HepG2 (cell line): ENCODE results near the gene PTCD1. TPM values are rescaled to one million over a fixed set of nuclear protein-coding genes. Genes with fewer than 3 reads are reported as not detected.

Source experiments
- FUBP1 ChIP-seq: sonication (generic); formaldehyde crosslinking; IDR thresholded peaks from 2 replicates; pipeline ENCODE4 v1.5.1; 2020; ENCODE audit warnings: missing genetic modification reagents, mild to moderate bottlenecking, borderline replicate concordance
- HMGXB3 ChIP-seq: sonication (generic); formaldehyde crosslinking; IDR thresholded peaks from 2 replicates; pipeline ENCODE4 v1.4.0; 2020; ENCODE audit warnings: missing genetic modification reagents, borderline replicate concordance
- NR0B2 ChIP-seq: sonication (generic); formaldehyde crosslinking; IDR thresholded peaks from 2 replicates; pipeline ENCODE4 v1.4.0; 2020; ENCODE audit warnings: mild to moderate bottlenecking, missing genetic modification reagents
- RARG ChIP-seq: sonication (generic); formaldehyde crosslinking; IDR thresholded peaks from 2 replicates; pipeline ENCODE4 v1.4.0; 2020; ENCODE audit warnings: low read depth, mild to moderate bottlenecking, missing genetic modification reagents
- REST ChIP-seq, 2 experiments: IDR thresholded peaks; 2 replicates each; pipeline ENCODE4 v1.6.1; 2011 to 2012; ENCODE audit warnings: low read length in 2 of 2, borderline replicate concordance in 1 of 2, low read depth in 1 of 2, mild to moderate bottlenecking in 1 of 2, moderate library complexity in 1 of 2
- SAP130 ChIP-seq: IDR thresholded peaks from 2 replicates; pipeline ENCODE4 v1.6.1; 2016; ENCODE audit warnings: low read depth
- SP4 ChIP-seq: sonication (generic); formaldehyde crosslinking; IDR thresholded peaks from 2 replicates; pipeline ENCODE4 v1.8.1; 2023; ENCODE audit warnings: mild to moderate bottlenecking, missing genetic modification reagents
- ZGPAT ChIP-seq: IDR thresholded peaks from 2 replicates; pipeline ENCODE4 v1.6.1; 2016; ENCODE audit warnings: mild to moderate bottlenecking
- ZMAT3 ChIP-seq: sonication (generic); formaldehyde crosslinking; conservative IDR thresholded peaks from 2 replicates; pipeline ENCODE4 v1.7.0; 2021; ENCODE audit warnings: missing genetic modification reagents
- ZNF362 ChIP-seq: sonication (generic); formaldehyde crosslinking; IDR thresholded peaks from 2 replicates; pipeline ENCODE4 v1.4.0; 2020; ENCODE audit warnings: missing genetic modification reagents, mild to moderate bottlenecking, borderline replicate concordance
- ZNF639 ChIP-seq: conservative IDR thresholded peaks from 2 replicates; pipeline ENCODE4 v1.6.1; 2018; ENCODE audit warnings: missing genetic modification reagents
- ZNF780A ChIP-seq: sonication (generic); formaldehyde crosslinking; IDR thresholded peaks from 2 replicates; pipeline ENCODE4 v1.8.0; 2022; ENCODE audit warnings: mild to moderate bottlenecking, missing genetic modification reagents, moderate library complexity
- ZSCAN25 ChIP-seq: sonication (generic); formaldehyde crosslinking; IDR thresholded peaks from 2 replicates; pipeline ENCODE4 v1.8.0; 2022; ENCODE audit warnings: mild to moderate bottlenecking, missing genetic modification reagents
- ZSCAN30 ChIP-seq: sonication (generic); formaldehyde crosslinking; IDR thresholded peaks from 2 replicates; pipeline ENCODE4 v1.5.0; 2020; ENCODE audit warnings: mild to moderate bottlenecking, missing genetic modification reagents
- polyA plus RNA-seq, 8 experiments: library from polyadenylated mRNA; depleted of rRNA in 3 of 8; stranded (reverse) in 7 of 8; unstranded in 1 of 8; fragments of >200 nt; fragmentation: Illumina TruSeq in 4 of 8; extraction: Trizol in 4 of 8; gene quantifications; 2 replicates each; pipeline versions ENCODE4 v1.2.1 to v1.2.3, GENCODE V29; 2011 to 2016; ENCODE audit warnings: low read depth in 4 of 8, missing spikeins in 1 of 8, mixed read lengths in 1 of 8; ENCODE audit not compliant: insufficient read depth in 1 of 8
- total RNA-seq, 5 experiments: library from RNA; depleted of rRNA; stranded (reverse); fragments of >200 nt; fragmentation: Illumina TruSeq; extraction: Trizol; gene quantifications; 2 replicates each; pipeline ENCODE4 v1.2.3, GENCODE V29; 2016; ENCODE audit warnings: low read depth in 1 of 5

The PTCD1 gene
- total and polyA plus RNA-seq, 2 of the 13 experiments (the other 11 are each of a cell fraction or from before 2014, with no cell fraction given): 3.0 to 8.4 TPM

GRCh38 chr7:99407872-99408378 lies 30.7 kb downstream of the PTCD1 start (continued):
- TF ChIP-seq ZNF362 (CRISPR knock-in tag) (no peak), ZSCAN30 (CRISPR knock-in tag) (no peak), ZNF780A (CRISPR knock-in tag) (no peak), NR0B2 (CRISPR knock-in tag) (no peak), SAP130 (CRISPR knock-in tag) (peak; percentile 53), FUBP1 (no peak), REST (IDR thresholded peaks at IDR 0.05; ENCODE audit: borderline replicate concordance in 1 of 2, low read depth in 1 of 2, low read length in 2 of 2) (no peak), RARG (CRISPR knock-in tag) (0 out of 2 replicates have a peak, but pooled peaks have one; percentile 12), ZMAT3 (CRISPR knock-in tag) (no peak), ZGPAT (CRISPR knock-in tag) (no peak), ZNF639 (no peak), HMGXB3 (CRISPR knock-in tag) (peak; percentile 69; the same call in 1 of the 2 replicates), ZSCAN25 (CRISPR knock-in tag) (no peak), SP4 (CRISPR knock-in tag) (no peak)
